ENCODE results near the gene NME4.

GRCh38 chr16:404971-405486, 8.0 kb downstream of the NME4 start:
- TF ChIP-seq YY1 (IDR thresholded peaks at IDR 0.05; ENCODE audit: insufficient read depth, insufficient read length) (no peak), SUZ12 (IDR thresholded peaks at IDR 0.05; ENCODE audit: extremely low read depth, insufficient read depth, insufficient read length) (no peak)
